SK-N-SH (cell line): ENCODE measurements around the gene GLIPR1L2. TPM values are rescaled to one million over a fixed set of nuclear protein-coding genes. Genes with fewer than 3 reads are reported as not detected.

Source experiments
- CTCF ChIA-PET: fragments of 300-600, 350-600 bp; formaldehyde crosslinking; extraction: SDS; loops from one replicate; lab custom pipeline; 2021; lab: Yijun Ruan, JAX
- POLR2A ChIA-PET: fragments of 350-600 bp; sonication (Branson Sonifier 250); formaldehyde crosslinking; extraction: SDS; loops from one replicate; lab custom pipeline; 2020; ENCODE audit warnings: antibody characterized with exemption, inconsistent platforms; lab: Yijun Ruan, JAX
- DNase-seq: peaks from one replicate; pipeline ENCODE4 v3.0.0; 2012
- H2AFZ ChIP-seq: fragments of 200-600 bp; sonication (generic); 2 replicates; pipeline ENCODE4 v1.8.1; 2016; ENCODE audit warnings: antibody characterized with exemption, mild to moderate bottlenecking, low read depth
- H3F3A ChIP-seq: fragments of 200-600 bp; sonication (generic); replicated peaks from 2 replicates; pipeline ENCODE3; 2016; ENCODE audit warnings: antibody characterized with exemption, mild to moderate bottlenecking; ENCODE audit not compliant: insufficient read depth
- H3K27ac ChIP-seq, 2 experiments: fragments of 200-500 bp in 1 of 2; fragments of 200-600 bp in 1 of 2; sonication (Bioruptor generic) in 1 of 2; sonication (generic), shearing (Covaris generic) in 1 of 2; 2 replicates each; pipeline versions ENCODE4 v1.5.1 to v1.6.1; 2014 to 2016; ENCODE audit warnings: low read depth in 2 of 2, inconsistent platforms in 1 of 2, low read length in 1 of 2, mild to moderate bottlenecking in 1 of 2, mixed read lengths in 1 of 2
- H3K27me3 ChIP-seq: fragments of 200-600 bp; sonication (generic), shearing (Covaris generic); 2 replicates; pipeline ENCODE4 v1.6.1; 2016; ENCODE audit warnings: mixed run types; ENCODE audit not compliant: insufficient read depth
- H3K36me3 ChIP-seq, 2 experiments: fragments of 200-500 bp in 1 of 2; fragments of 200-600 bp in 1 of 2; sonication (Bioruptor generic) in 1 of 2; sonication (generic) in 1 of 2; replicated peaks in 1 of 2; 2 replicates each; pipeline versions ENCODE3 to v1.5.1; 2014 to 2016; ENCODE audit warnings: low read length in 1 of 2, mild to moderate bottlenecking in 1 of 2; ENCODE audit not compliant: insufficient read depth in 2 of 2, control insufficient read depth in 1 of 2
- H3K4me1 ChIP-seq, 2 experiments: fragments of 200-500 bp in 1 of 2; fragments of 200-600 bp in 1 of 2; sonication (Bioruptor generic) in 1 of 2; sonication (generic), shearing (Covaris generic) in 1 of 2; 2 replicates each; pipeline versions ENCODE4 v1.5.1 to v1.6.1; 2014 to 2016; ENCODE audit warnings: low read depth in 1 of 2, low read length in 1 of 2, mixed run types in 1 of 2; ENCODE audit not compliant: insufficient read depth in 2 of 2, control insufficient read depth in 1 of 2
- H3K4me2 ChIP-seq: fragments of 200-600 bp; sonication (generic), shearing (Covaris generic); 2 replicates; pipeline ENCODE4 v1.6.1; 2017; ENCODE audit warnings: mixed run types
- H3K4me3 ChIP-seq, 2 experiments: fragments of 200-500 bp in 1 of 2; fragments of 200-600 bp in 1 of 2; sonication (Bioruptor generic) in 1 of 2; sonication (generic), shearing (Covaris generic) in 1 of 2; 2 replicates each; pipeline versions ENCODE4 v1.5.1 to v1.8.1; 2014 to 2016; ENCODE audit warnings: low read depth in 2 of 2, inconsistent platforms in 1 of 2, low read length in 1 of 2, mild to moderate bottlenecking in 1 of 2, mixed read lengths in 1 of 2, moderate library complexity in 1 of 2
- H3K79me2 ChIP-seq: fragments of 200-600 bp; sonication (generic); 2 replicates; pipeline ENCODE4 v1.8.1; 2017; ENCODE audit warnings: mild to moderate bottlenecking; ENCODE audit not compliant: insufficient read depth
- H3K9ac ChIP-seq: fragments of 200-600 bp; sonication (generic); 2 replicates; pipeline ENCODE4 v1.6.1; 2017; ENCODE audit warnings: mixed run types
- H3K9me2 ChIP-seq: fragments of 200-600 bp; sonication (generic); 2 replicates; pipeline ENCODE4 v1.6.1; 2017; ENCODE audit warnings: mixed run types
- H3K9me3 ChIP-seq: fragments of 200-600 bp; sonication (generic); 2 replicates; pipeline ENCODE4 v1.6.1; 2017; ENCODE audit warnings: mixed run types, mild to moderate bottlenecking, moderate library complexity
- H4K20me1 ChIP-seq: fragments of 200-600 bp; sonication (generic); 2 replicates; pipeline ENCODE4 v1.6.1; 2017; ENCODE audit warnings: mild to moderate bottlenecking, mixed run types; ENCODE audit not compliant: insufficient read depth
- CHD2 ChIP-seq: fragments of 150-350 bp; IDR thresholded peaks from 2 replicates; pipeline ENCODE4 v1.6.1; 2018; ENCODE audit warnings: low read length; ENCODE audit not compliant: partially characterized antibody
- ELF1 ChIP-seq: IDR thresholded peaks from 2 replicates; pipeline ENCODE4 v1.4.0; 2012
- EP300 ChIP-seq, 2 experiments: IDR thresholded peaks; 2 replicates each; pipeline versions ENCODE4 v1.4.0 to v1.6.1; 2012; ENCODE audit warnings: borderline replicate concordance in 1 of 2, low read depth in 1 of 2, low read length in 1 of 2
- EZH2phosphoT487 ChIP-seq: fragments of 200-600 bp; sonication (generic); IDR thresholded peaks from 2 replicates; pipeline ENCODE4 v1.6.1; 2017; ENCODE audit warnings: low read depth, mixed run types, mild to moderate bottlenecking, antibody characterized with exemption, moderate library complexity, borderline replicate concordance
- FOSL2 ChIP-seq: IDR thresholded peaks from 2 replicates; pipeline ENCODE4 v1.4.0; 2012; ENCODE audit warnings: low read depth, mild to moderate bottlenecking, moderate library complexity, borderline replicate concordance
- FOXJ3 ChIP-seq: sonication (generic); formaldehyde crosslinking; IDR thresholded peaks from 2 replicates; pipeline ENCODE4 v1.5.1; 2020; ENCODE audit warnings: mild to moderate bottlenecking, missing genetic modification reagents
- FOXM1 ChIP-seq: IDR thresholded peaks from 2 replicates; pipeline ENCODE4 v1.4.0; 2012; ENCODE audit warnings: low read depth, mild to moderate bottlenecking
- GABPA ChIP-seq: IDR thresholded peaks from 2 replicates; pipeline ENCODE4 v1.4.0; 2012; ENCODE audit warnings: low read depth, mild to moderate bottlenecking
- JUND ChIP-seq: IDR thresholded peaks from 2 replicates; pipeline ENCODE4 v1.4.0; 2012
- MEF2A ChIP-seq: IDR thresholded peaks from 2 replicates; pipeline ENCODE4 v1.4.0; 2012; ENCODE audit warnings: low read depth, borderline replicate concordance
- MXI1 ChIP-seq: IDR thresholded peaks from 2 replicates; pipeline ENCODE4 v1.6.1; 2012; ENCODE audit warnings: mild to moderate bottlenecking, low read depth, low read length, improper control_type of control experiment
- NFIC ChIP-seq: IDR thresholded peaks from 2 replicates; pipeline ENCODE4 v1.4.0; 2012; ENCODE audit warnings: borderline replicate concordance
- NRF1 ChIP-seq: IDR thresholded peaks from 2 replicates; pipeline ENCODE4 v1.6.1; 2012; ENCODE audit warnings: low read depth, mild to moderate bottlenecking, low read length
- POLR2AphosphoS5 ChIP-seq: IDR thresholded peaks from 2 replicates; pipeline ENCODE4 v1.6.1; 2012; ENCODE audit warnings: low read depth, low read length
- RAD21 ChIP-seq: IDR thresholded peaks from 2 replicates; pipeline ENCODE4 v1.6.1; 2012; ENCODE audit warnings: mild to moderate bottlenecking, low read length
- RCOR1 ChIP-seq: fragments of 150-350 bp; IDR thresholded peaks from 2 replicates; pipeline ENCODE4 v1.6.1; 2017; ENCODE audit warnings: antibody characterized with exemption, low read length
- RFX5 ChIP-seq: IDR thresholded peaks from 2 replicates; pipeline ENCODE4 v1.6.1; 2012; ENCODE audit warnings: mild to moderate bottlenecking, improper control_type of control experiment, low read length
- RXRA ChIP-seq: IDR thresholded peaks from 2 replicates; pipeline ENCODE4 v1.4.0; 2012; ENCODE audit warnings: low read depth, mild to moderate bottlenecking, borderline replicate concordance
- TAF1 ChIP-seq: IDR thresholded peaks from 2 replicates; pipeline ENCODE4 v1.6.1; 2012; ENCODE audit warnings: low read depth, mild to moderate bottlenecking, low read length, moderate library complexity, borderline replicate concordance
- YY1 ChIP-seq: IDR thresholded peaks from 2 replicates; pipeline ENCODE4 v1.4.0; 2012; ENCODE audit warnings: low read depth, mild to moderate bottlenecking
- WGBS: methylation state at CpG from one replicate; pipeline ENCODE4 v1.1.6; 2017; ENCODE audit warnings: low lambda C conversion rate; 5-methylcytosine and 5-hydroxymethylcytosine counted together
- polyA plus RNA-seq, 3 experiments: library from polyadenylated mRNA; depleted of rRNA; stranded (reverse); fragments of >200 nt; gene quantifications; 2 replicates each; pipeline ENCODE4 v1.2.3, GENCODE V29; 2012
- TF ChIP-seq, protein P1 (sequence below): IDR thresholded peaks from 2 replicates; pipeline ENCODE4 v1.4.0; 2012; ENCODE audit warnings: low read depth
- TF ChIP-seq, protein P2 (sequence below): IDR thresholded peaks from 2 replicates; pipeline ENCODE4 v1.4.0; 2012; ENCODE audit warnings: low read depth, borderline replicate concordance
- TF ChIP-seq, protein P3 (sequence below): IDR thresholded peaks from 2 replicates; pipeline ENCODE4 v1.4.0; 2012; ENCODE audit warnings: low read depth, borderline replicate concordance
- TF ChIP-seq, protein P4 (sequence below): fragments of 200-600 bp; sonication (generic); IDR thresholded peaks from 2 replicates; pipeline ENCODE4 v1.6.1; 2017; ENCODE audit warnings: antibody characterized with exemption, mild to moderate bottlenecking, moderate library complexity
- TF ChIP-seq, protein P5 (sequence below): fragments of 150-350 bp; IDR thresholded peaks from 2 replicates; pipeline ENCODE4 v1.6.1; 2017; ENCODE audit warnings: antibody characterized with exemption, low read length, low read depth, borderline replicate concordance

GLIPR1L2 gene
- polyA plus RNA-seq, 1 of the 3 experiments (the other 2 are of a cell fraction): 0.13 TPM

DNA sequence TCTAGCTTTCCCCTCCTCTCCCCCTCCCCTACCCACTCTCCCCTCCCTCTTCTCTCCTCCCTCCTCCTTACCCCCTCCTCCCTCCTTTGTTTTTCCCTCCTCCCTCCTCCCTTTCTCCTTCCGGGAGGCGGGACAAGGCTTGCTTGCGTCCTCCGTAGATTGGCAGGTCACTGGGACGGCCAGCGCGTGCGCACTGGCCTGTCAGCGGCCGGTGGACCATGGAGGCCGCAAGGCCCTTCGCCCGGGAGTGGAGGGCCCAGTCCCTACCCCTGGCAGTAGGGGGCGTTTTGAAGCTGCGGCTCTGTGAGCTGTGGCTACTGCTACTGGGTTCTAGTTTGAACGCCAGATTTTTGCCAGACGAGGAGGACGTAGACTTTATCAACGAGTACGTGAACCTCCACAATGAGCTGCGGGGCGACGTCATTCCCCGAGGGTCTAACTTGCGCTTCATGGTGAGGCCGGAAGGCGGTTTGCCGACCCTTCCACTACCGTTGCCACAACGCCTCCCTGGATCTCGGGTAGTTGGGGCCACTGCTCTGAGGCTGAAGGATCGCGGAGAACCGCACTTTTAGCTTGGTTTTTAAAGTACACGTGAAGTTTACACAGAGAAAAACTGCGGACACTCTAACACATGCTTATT is at the start of gene GLIPR1L2 (continued):
- no peak for TF ChIP-seq FOSL2
- TF ChIP-seq, protein P1, sequence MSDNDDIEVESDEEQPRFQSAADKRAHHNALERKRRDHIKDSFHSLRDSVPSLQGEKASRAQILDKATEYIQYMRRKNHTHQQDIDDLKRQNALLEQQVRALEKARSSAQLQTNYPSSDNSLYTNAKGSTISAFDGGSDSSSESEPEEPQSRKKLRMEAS: peak; percentile 83
- TF ChIP-seq MXI1: peak; percentile 53
- TF ChIP-seq NRF1: peak; percentile 96
- no peak for TF ChIP-seq FOXJ3
- TF ChIP-seq TAF1: peak; percentile 63
- TF ChIP-seq RFX5: peak; percentile 44; the same call in 1 of the 2 replicates
- TF ChIP-seq FOXM1: no peak
- 0 out of 2 replicates have a peak, but pooled peaks have one; percentile 56 for TF ChIP-seq RCOR1
- no peak for TF ChIP-seq EZH2phosphoT487
- TF ChIP-seq CHD2: no peak
- TF ChIP-seq POLR2AphosphoS5: peak; percentile 59
- TF ChIP-seq RXRA: no peak

DNA sequence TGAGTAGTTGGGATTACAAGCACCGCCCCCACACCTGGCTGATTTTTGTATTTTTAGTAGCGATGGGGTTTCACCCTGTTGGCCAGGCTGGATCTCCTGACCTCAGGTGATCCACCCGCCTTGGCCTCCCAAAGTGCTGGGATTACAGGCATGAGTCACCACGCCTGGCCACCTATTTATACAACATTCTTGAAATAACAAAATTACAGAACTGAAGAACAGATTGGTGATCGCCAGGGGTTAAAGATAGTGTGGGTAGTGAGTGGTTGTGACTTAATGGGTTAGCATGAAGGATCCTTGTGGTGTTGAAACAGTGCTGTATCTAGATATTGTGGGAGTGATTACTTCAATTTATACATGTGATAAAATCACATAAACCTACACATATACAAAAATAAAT is 49.0 kb upstream of the GLIPR1L2 start:
- Histone ChIP-seq H4K20me1 (no peaks in the 10 kb centered on the region), H3K9me3 (0 out of 2 replicates have a peak, but pooled peaks cover 3% of the 10 kb centered on the region), H3K27ac (no peak overlapping the region), H3K9ac (no peak overlapping the region), H3K9me2 (no peaks in the 10 kb centered on the region; the same call in 1 of the 2 replicates)
- CTCF ChIA-PET: interaction anchor here (0.7 to 1.2 kb wide), 2 partner anchors 8 to 49 kb away, joined by 3 to 6 read pairs; partner anchors contain the start of genes GLIPR1L1 and GLIPR1L2
- TF ChIP-seq, protein P2, sequence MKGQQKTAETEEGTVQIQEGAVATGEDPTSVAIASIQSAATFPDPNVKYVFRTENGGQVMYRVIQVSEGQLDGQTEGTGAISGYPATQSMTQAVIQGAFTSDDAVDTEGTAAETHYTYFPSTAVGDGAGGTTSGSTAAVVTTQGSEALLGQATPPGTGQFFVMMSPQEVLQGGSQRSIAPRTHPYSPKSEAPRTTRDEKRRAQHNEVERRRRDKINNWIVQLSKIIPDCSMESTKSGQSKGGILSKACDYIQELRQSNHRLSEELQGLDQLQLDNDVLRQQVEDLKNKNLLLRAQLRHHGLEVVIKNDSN: no peak
- TF ChIP-seq GABPA: no peak
- TF ChIP-seq TAF1: no peak
- no peak for TF ChIP-seq ELF1
- TF ChIP-seq RCOR1: no peak
- TF ChIP-seq NFIC: no peak
- TF ChIP-seq MXI1: no peak
- TF ChIP-seq, protein P3, sequence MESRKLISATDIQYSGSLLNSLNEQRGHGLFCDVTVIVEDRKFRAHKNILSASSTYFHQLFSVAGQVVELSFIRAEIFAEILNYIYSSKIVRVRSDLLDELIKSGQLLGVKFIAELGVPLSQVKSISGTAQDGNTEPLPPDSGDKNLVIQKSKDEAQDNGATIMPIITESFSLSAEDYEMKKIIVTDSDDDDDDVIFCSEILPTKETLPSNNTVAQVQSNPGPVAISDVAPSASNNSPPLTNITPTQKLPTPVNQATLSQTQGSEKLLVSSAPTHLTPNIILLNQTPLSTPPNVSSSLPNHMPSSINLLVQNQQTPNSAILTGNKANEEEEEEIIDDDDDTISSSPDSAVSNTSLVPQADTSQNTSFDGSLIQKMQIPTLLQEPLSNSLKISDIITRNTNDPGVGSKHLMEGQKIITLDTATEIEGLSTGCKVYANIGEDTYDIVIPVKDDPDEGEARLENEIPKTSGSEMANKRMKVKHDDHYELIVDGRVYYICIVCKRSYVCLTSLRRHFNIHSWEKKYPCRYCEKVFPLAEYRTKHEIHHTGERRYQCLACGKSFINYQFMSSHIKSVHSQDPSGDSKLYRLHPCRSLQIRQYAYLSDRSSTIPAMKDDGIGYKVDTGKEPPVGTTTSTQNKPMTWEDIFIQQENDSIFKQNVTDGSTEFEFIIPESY: no peak
- TF ChIP-seq, protein P4, sequence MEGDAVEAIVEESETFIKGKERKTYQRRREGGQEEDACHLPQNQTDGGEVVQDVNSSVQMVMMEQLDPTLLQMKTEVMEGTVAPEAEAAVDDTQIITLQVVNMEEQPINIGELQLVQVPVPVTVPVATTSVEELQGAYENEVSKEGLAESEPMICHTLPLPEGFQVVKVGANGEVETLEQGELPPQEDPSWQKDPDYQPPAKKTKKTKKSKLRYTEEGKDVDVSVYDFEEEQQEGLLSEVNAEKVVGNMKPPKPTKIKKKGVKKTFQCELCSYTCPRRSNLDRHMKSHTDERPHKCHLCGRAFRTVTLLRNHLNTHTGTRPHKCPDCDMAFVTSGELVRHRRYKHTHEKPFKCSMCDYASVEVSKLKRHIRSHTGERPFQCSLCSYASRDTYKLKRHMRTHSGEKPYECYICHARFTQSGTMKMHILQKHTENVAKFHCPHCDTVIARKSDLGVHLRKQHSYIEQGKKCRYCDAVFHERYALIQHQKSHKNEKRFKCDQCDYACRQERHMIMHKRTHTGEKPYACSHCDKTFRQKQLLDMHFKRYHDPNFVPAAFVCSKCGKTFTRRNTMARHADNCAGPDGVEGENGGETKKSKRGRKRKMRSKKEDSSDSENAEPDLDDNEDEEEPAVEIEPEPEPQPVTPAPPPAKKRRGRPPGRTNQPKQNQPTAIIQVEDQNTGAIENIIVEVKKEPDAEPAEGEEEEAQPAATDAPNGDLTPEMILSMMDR: no peak
- no peak for TF ChIP-seq MEF2A
- TF ChIP-seq EP300 (IDR thresholded peaks at IDR 0.05; ENCODE audit: borderline replicate concordance in 1 of 2, low read depth in 1 of 2, low read length in 1 of 2): no peak
- no peak for TF ChIP-seq YY1
- TF ChIP-seq, protein P5, sequence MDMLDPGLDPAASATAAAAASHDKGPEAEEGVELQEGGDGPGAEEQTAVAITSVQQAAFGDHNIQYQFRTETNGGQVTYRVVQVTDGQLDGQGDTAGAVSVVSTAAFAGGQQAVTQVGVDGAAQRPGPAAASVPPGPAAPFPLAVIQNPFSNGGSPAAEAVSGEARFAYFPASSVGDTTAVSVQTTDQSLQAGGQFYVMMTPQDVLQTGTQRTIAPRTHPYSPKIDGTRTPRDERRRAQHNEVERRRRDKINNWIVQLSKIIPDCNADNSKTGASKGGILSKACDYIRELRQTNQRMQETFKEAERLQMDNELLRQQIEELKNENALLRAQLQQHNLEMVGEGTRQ: no peak
- TF ChIP-seq JUND: no peak
- no peak for TF ChIP-seq POLR2AphosphoS5
- no peak for TF ChIP-seq FOXM1
- TF ChIP-seq RAD21: no peak
- TF ChIP-seq, all 33 proteins: peak for 0
- Histone ChIP-seq H3K36me3 (no peaks in the 10 kb centered on the region), H3K4me2 (no peak overlapping the region), H3F3A (peaks cover 10% of the 10 kb centered on the region), H2AFZ (no peak overlapping the region), H3K79me2 (no peaks in the 10 kb centered on the region), H3K4me3 (no peak overlapping the region), H3K4me1 (no peaks in the 10 kb centered on the region), H3K27me3 (no peaks in the 10 kb centered on the region)
- POLR2A ChIA-PET: no interaction called here
- 90% methylated on average over 5 of the region's 5 CpGs for WGBS
- DNase-seq: no peak
